GM20000 (cell line): ENCODE results near the gene HDAC4.

Experiments used
- DNase-seq: peaks from one replicate; pipeline ENCODE4 v3.0.0; 2012; ENCODE audit warnings: low spot score
- CTCF ChIP-seq: IDR thresholded peaks from 2 replicates; pipeline ENCODE4 v1.5.1; 2012; ENCODE audit warnings: mild to moderate bottlenecking, control low read depth; ENCODE audit errors: extremely low read depth, missing control alignments

HDAC4 gene

GRCh38 chr2:239047861-239048260 lies 353.0 kb downstream of the HDAC4 start:
- TF ChIP-seq CTCF, result no peak
- no peak for DNase-seq

GRCh38 chr2:239047420-239047819 lies 353.4 kb downstream of the HDAC4 start:
- DNase-seq, result no peak
- TF ChIP-seq CTCF, result no peak

- no peak for DNase-seq
- TF ChIP-seq CTCF, result no peak
These were observed 354.0 kb downstream of the HDAC4 start for GRCh38 chr2:239046822-239047221.

GRCh38 chr2:239044336-239044735 lies 356.5 kb downstream of the HDAC4 start:
- no peak for DNase-seq
- no peak for TF ChIP-seq CTCF

GRCh38 chr2:239043326-239043725 lies 357.5 kb downstream of the HDAC4 start:
- DNase-seq, result no peak
- no peak for TF ChIP-seq CTCF

- no peak for TF ChIP-seq CTCF
These were observed 358.1 kb downstream of the HDAC4 start for GRCh38 chr2:239042551-239043320.

GRCh38 chr2:239042046-239042445 lies 358.8 kb downstream of the HDAC4 start:
- TF ChIP-seq CTCF, result no peak
- no peak for DNase-seq

More at GRCh38 chr2:239042551-239043320, 358.1 kb downstream of the HDAC4 start:
- DNase-seq, result no peak
